GM12878 (cell line): ENCODE data around the gene DAAM2. TPM values are rescaled to one million over a fixed set of nuclear protein-coding genes. Genes with fewer than 3 reads are reported as not detected.

Experiments
- ATAC-seq: fragments of 200-7000 bp; cut with Tn5 transposase; 3 replicates; pipeline ENCODE4 v1.9.1; 2020; ENCODE audit warnings: mild to moderate bottlenecking, moderate library complexity
- BruUV-seq: library from RNA; stranded (reverse); fragments of 400-500 nt; replicated peaks from 2 replicates; lab custom pipeline; 2021; lab: Mats Ljungman, UMichigan
- CTCF ChIA-PET: fragments of 300-600 bp; sonication (Branson Sonifier 250); formaldehyde crosslinking; extraction: SDS; loops from one replicate; lab custom pipeline; 2021; ENCODE audit warnings: inconsistent platforms; lab: Yijun Ruan, JAX
- POLR2A ChIA-PET: fragments of 350-600 bp; formaldehyde crosslinking; extraction: SDS; loops from one replicate; lab custom pipeline; 2021; ENCODE audit warnings: inconsistent platforms; lab: Charles Lee
- RAD21 ChIA-PET: fragments of 300-600 bp; sonication (Branson Sonifier 250); formaldehyde crosslinking; loops from one replicate; lab custom pipeline; 2023; ENCODE audit warnings: antibody characterized with exemption; ENCODE audit not compliant: unreplicated experiment; lab: Charles Lee
- SMC1A ChIA-PET: fragments of 300-600 bp; sonication (Branson Sonifier 250); formaldehyde crosslinking; loops from one replicate; lab custom pipeline; 2023; ENCODE audit not compliant: unreplicated experiment, uncharacterized antibody; lab: Charles Lee
- DNase-seq: peaks from one replicate; pipeline ENCODE4 v3.0.0-alpha.2; 2011; ENCODE audit warnings: low read depth, low spot score
- FAIRE-seq: peaks from 3 replicates; lab custom pipeline; 2011; peaks lifted over from hg19 to GRCh38; lab: Jason Lieb, UNC
- H2AFZ ChIP-seq: 2 replicates; pipeline ENCODE4 v1.6.0; 2011; ENCODE audit warnings: low read depth, low read length, control low read depth; ENCODE audit not compliant: control insufficient read depth
- H3K27ac ChIP-seq: 2 replicates; pipeline ENCODE4 v1.5.1; 2011; ENCODE audit warnings: control low read depth; ENCODE audit not compliant: control insufficient read depth, insufficient read depth
- H3K27me3 ChIP-seq, 2 experiments: replicated peaks in 1 of 2; 2 replicates each; pipeline versions ENCODE4 v1.6.0 to v1.6.1; 2011; ENCODE audit warnings: low read length in 1 of 2; ENCODE audit not compliant: control insufficient read depth in 2 of 2, insufficient read depth in 2 of 2
- H3K36me3 ChIP-seq, 2 experiments: 2 replicates each; pipeline ENCODE4 v1.5.1; 2011; ENCODE audit warnings: low read length in 1 of 2; ENCODE audit not compliant: control insufficient read depth in 2 of 2, insufficient read depth in 2 of 2
- H3K4me1 ChIP-seq: 2 replicates; pipeline ENCODE4 v1.6.1; 2011; ENCODE audit warnings: mild to moderate bottlenecking, low read length, moderate library complexity, mixed read lengths; ENCODE audit not compliant: control insufficient read depth, insufficient read depth
- H3K4me2 ChIP-seq: 2 replicates; pipeline ENCODE4 v1.6.0; 2011; ENCODE audit warnings: control low read depth; ENCODE audit not compliant: control insufficient read depth, insufficient read depth
- H3K4me3 ChIP-seq: fragments of 200-600 bp; sonication (generic); 2 replicates; pipeline ENCODE4 v1.5.1; 2016
- H3K79me2 ChIP-seq: 2 replicates; pipeline ENCODE4 v1.6.0; 2011; ENCODE audit warnings: low read length; ENCODE audit not compliant: control insufficient read depth, insufficient read depth
- H3K9ac ChIP-seq: 2 replicates; pipeline ENCODE4 v1.8.0; 2011; ENCODE audit warnings: low read length, control low read depth, mixed read lengths; ENCODE audit not compliant: control insufficient read depth, insufficient read depth
- H3K9me3 ChIP-seq: replicated peaks from 3 replicates; pipeline ENCODE4 v1.5.1; 2011; ENCODE audit warnings: mild to moderate bottlenecking, low read length; ENCODE audit not compliant: control insufficient read depth, insufficient read depth
- H4K20me1 ChIP-seq: 2 replicates; pipeline ENCODE4 v1.6.0; 2011; ENCODE audit not compliant: control insufficient read depth, insufficient read depth
- GATAD2B ChIP-seq: fragments of 450-650 bp; conservative IDR thresholded peaks from 2 replicates; pipeline ENCODE4 v1.6.1; 2017; ENCODE audit warnings: low read depth, mild to moderate bottlenecking, moderate library complexity
- SUZ12 ChIP-seq: fragments of 200-600 bp; sonication (generic); IDR thresholded peaks from one replicate; pipeline ENCODE4 v1.6.1; 2018; ENCODE audit warnings: antibody characterized with exemption, mild to moderate bottlenecking; ENCODE audit not compliant: unreplicated experiment
- WGBS: methylation state at CpG from one replicate; pipeline ENCODE4 v1.1.6; 2016; ENCODE audit warnings: low lambda C conversion rate; ENCODE audit not compliant: insufficient replicate concordance, insufficient coverage; ENCODE audit errors: missing lambda C conversion rate; 5-methylcytosine and 5-hydroxymethylcytosine counted together
- in situ Hi-C: fragments of 300-500 bp; cut with MboI; formaldehyde crosslinking; loops from 9 replicates; pipeline ENCODE4 v1.14.3; 2018; ENCODE audit warnings: mixed read lengths
- intact Hi-C: fragments of 100-400 bp; cut with micrococcal nuclease; formaldehyde crosslinking; loops from one replicate; pipeline ENCODE4 v1.14.2; 2022; ENCODE audit not compliant: unreplicated experiment
- polyA plus RNA-seq, 11 experiments: library from polyadenylated mRNA; depleted of rRNA in 4 of 11; unstranded in 6 of 11; stranded (reverse) in 5 of 11; fragments of >200 nt; fragmentation: Nextera tagmentation in 4 of 11; fragmentation: Illumina TruSeq in 1 of 11; extraction: Ambion mirVana in 4 of 11; extraction: Trizol in 1 of 11; gene quantifications; 1 replicate in 1 of 11; 2 replicates in 10 of 11; pipeline versions ENCODE4 v1.2.1 to v1.2.3, GENCODE V29; 2011 to 2016; ENCODE audit warnings: inconsistent platforms in 2 of 11, missing spikeins in 2 of 11, low read depth in 1 of 11
- total RNA-seq, 4 experiments: library from RNA; depleted of rRNA in 3 of 4; stranded (reverse); fragments of >200 nt in 3 of 4; fragmentation: Illumina TruSeq in 1 of 4; extraction: Trizol in 1 of 4; gene quantifications; 2 replicates each; pipeline versions ENCODE4 v1.2.1 to v1.2.3, GENCODE V29; 2013 to 2021
- TF ChIP-seq, protein P1 (sequence below): IDR thresholded peaks from 2 replicates; pipeline ENCODE4 v1.6.1; 2012; ENCODE audit warnings: improper control_type of control experiment, low read depth, low read length; ENCODE audit not compliant: insufficient replicate concordance
- TF ChIP-seq, protein P2 (sequence below): fragments of 450-650 bp; conservative IDR thresholded peaks from 2 replicates; pipeline ENCODE4 v1.6.1; 2017; ENCODE audit warnings: mild to moderate bottlenecking, moderate library complexity
- TF ChIP-seq, protein P3 (sequence below): IDR thresholded peaks from 2 replicates; pipeline ENCODE4 v1.6.1; 2012; ENCODE audit warnings: mild to moderate bottlenecking, low read depth, low read length
- TF ChIP-seq, protein P4 (sequence below): fragments of 450-650 bp; IDR thresholded peaks from 2 replicates; pipeline ENCODE4 v1.6.1; 2016; ENCODE audit warnings: mild to moderate bottlenecking

DAAM2 gene
- total and polyA plus RNA-seq, 10 of the 15 experiments (the other 5 are each of a cell fraction or from before 2014, with no cell fraction given) = 0.05 to 0.22 TPM; not detected in 8

DNA sequence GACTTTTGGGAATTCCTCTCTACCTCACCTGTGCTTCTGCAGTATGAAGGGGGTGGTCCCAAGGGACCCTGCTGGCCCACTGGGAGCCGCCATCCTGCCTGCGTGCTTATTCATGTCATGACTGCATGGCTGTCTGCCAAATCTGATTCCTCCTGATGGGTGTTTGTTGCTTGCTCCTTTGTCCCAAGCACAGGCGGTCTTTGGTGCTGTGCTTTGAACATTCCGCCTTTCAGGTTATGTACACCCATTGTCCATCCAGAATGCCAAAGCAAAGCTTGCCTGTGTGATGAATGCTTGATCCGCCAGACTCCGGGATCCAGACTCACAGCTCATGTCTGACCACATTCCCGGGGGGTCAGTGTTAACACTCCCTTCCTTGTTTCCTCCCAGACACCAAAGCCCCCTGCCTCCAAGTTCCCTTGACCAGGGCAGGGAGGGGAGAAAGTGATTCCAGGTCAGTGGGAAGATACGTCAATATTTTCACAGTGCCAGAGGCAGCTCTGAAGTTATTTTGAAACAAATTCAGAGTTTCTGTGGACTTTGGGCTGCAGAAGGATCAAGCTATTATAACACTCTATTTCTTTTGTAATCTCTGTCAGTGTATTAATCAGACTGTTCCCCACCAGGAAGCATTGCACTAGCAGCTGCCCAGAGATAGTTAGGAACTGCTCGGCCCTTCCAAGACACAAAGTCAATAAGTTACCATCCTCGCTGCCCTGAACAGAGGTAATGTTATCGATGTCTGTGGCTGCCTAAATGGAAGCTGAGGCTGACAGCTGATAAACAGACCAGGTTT lies 9.5 kb downstream of the DAAM2 start (continued):
- TF ChIP-seq, protein P1, sequence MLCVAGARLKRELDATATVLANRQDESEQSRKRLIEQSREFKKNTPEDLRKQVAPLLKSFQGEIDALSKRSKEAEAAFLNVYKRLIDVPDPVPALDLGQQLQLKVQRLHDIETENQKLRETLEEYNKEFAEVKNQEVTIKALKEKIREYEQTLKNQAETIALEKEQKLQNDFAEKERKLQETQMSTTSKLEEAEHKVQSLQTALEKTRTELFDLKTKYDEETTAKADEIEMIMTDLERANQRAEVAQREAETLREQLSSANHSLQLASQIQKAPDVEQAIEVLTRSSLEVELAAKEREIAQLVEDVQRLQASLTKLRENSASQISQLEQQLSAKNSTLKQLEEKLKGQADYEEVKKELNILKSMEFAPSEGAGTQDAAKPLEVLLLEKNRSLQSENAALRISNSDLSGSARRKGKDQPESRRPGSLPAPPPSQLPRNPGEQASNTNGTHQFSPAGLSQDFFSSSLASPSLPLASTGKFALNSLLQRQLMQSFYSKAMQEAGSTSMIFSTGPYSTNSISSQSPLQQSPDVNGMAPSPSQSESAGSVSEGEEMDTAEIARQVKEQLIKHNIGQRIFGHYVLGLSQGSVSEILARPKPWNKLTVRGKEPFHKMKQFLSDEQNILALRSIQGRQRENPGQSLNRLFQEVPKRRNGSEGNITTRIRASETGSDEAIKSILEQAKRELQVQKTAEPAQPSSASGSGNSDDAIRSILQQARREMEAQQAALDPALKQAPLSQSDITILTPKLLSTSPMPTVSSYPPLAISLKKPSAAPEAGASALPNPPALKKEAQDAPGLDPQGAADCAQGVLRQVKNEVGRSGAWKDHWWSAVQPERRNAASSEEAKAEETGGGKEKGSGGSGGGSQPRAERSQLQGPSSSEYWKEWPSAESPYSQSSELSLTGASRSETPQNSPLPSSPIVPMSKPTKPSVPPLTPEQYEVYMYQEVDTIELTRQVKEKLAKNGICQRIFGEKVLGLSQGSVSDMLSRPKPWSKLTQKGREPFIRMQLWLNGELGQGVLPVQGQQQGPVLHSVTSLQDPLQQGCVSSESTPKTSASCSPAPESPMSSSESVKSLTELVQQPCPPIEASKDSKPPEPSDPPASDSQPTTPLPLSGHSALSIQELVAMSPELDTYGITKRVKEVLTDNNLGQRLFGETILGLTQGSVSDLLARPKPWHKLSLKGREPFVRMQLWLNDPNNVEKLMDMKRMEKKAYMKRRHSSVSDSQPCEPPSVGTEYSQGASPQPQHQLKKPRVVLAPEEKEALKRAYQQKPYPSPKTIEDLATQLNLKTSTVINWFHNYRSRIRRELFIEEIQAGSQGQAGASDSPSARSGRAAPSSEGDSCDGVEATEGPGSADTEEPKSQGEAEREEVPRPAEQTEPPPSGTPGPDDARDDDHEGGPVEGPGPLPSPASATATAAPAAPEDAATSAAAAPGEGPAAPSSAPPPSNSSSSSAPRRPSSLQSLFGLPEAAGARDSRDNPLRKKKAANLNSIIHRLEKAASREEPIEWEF = no peak

DNA sequence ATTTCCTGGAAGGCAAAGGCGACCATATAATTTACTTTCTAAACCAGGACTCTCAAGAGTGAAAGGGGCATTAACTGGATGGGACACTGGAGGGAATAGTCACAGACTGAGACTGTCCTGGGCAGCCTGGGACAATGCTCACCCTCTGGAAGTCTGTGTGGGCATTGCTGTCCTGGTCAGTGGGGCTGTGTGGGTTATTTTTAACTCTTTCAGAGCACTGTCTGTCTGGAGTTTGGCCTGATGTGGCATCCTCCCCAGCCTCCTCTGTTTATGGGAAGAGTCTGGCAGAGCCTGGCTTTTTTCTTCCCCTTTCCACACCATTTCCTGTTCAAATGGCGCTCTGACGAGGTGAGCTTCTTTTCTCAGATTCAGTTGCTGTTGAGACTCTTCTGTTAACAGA lies 11.7 kb downstream of the DAAM2 start:
- in situ Hi-C loops = no loop called here
- H3K27ac ChIP-seq = no peak overlapping the region
- H3K27me3 ChIP-seq = no peaks in the 10 kb centered on the region; a peak in 1 of 4 replicates
- ATAC-seq (no peak), FAIRE-seq (no peak), DNase-seq (no peak)
- H3K4me2 ChIP-seq = no peak overlapping the region
- H3K9me3 ChIP-seq = no peaks in the 10 kb centered on the region
- SMC1A ChIA-PET = interaction anchor here (1.2 to 1.3 kb wide), 2 partner anchors 57 to 63 kb away, joined by 3 read pairs; no protein-coding TSS in a partner anchor
- no peaks in the 10 kb centered on the region for H3K4me1 ChIP-seq
- H3K9ac ChIP-seq = no peak overlapping the region
- no peak overlapping the region for H3K4me3 ChIP-seq
- no TSS peak for BruUV-seq
- WGBS = 0% methylated on average over 3 of the region's 3 CpGs
- H3K36me3 ChIP-seq = no peaks in the 10 kb centered on the region
- RAD21 ChIA-PET = no interaction called here
- CTCF ChIA-PET = interaction anchor here (0.6 to 1.0 kb wide), 2 partner anchors 18 to 1108 kb away, joined by 3 read pairs; no protein-coding TSS in a partner anchor
- intact Hi-C loops = no loop called here
- H3K79me2 ChIP-seq = no peaks in the 10 kb centered on the region
- no peaks in the 10 kb centered on the region for H4K20me1 ChIP-seq
- POLR2A ChIA-PET = interaction anchor here (0.5 kb wide), 1 partner anchor 497 kb away, joined by 3 read pairs; no protein-coding TSS in a partner anchor
- no peak overlapping the region for H2AFZ ChIP-seq
- TF ChIP-seq, protein P2, sequence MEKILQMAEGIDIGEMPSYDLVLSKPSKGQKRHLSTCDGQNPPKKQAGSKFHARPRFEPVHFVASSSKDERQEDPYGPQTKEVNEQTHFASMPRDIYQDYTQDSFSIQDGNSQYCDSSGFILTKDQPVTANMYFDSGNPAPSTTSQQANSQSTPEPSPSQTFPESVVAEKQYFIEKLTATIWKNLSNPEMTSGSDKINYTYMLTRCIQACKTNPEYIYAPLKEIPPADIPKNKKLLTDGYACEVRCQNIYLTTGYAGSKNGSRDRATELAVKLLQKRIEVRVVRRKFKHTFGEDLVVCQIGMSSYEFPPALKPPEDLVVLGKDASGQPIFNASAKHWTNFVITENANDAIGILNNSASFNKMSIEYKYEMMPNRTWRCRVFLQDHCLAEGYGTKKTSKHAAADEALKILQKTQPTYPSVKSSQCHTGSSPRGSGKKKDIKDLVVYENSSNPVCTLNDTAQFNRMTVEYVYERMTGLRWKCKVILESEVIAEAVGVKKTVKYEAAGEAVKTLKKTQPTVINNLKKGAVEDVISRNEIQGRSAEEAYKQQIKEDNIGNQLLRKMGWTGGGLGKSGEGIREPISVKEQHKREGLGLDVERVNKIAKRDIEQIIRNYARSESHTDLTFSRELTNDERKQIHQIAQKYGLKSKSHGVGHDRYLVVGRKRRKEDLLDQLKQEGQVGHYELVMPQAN = no peak
- TF ChIP-seq GATAD2B = no peak
- TF ChIP-seq, protein P3, sequence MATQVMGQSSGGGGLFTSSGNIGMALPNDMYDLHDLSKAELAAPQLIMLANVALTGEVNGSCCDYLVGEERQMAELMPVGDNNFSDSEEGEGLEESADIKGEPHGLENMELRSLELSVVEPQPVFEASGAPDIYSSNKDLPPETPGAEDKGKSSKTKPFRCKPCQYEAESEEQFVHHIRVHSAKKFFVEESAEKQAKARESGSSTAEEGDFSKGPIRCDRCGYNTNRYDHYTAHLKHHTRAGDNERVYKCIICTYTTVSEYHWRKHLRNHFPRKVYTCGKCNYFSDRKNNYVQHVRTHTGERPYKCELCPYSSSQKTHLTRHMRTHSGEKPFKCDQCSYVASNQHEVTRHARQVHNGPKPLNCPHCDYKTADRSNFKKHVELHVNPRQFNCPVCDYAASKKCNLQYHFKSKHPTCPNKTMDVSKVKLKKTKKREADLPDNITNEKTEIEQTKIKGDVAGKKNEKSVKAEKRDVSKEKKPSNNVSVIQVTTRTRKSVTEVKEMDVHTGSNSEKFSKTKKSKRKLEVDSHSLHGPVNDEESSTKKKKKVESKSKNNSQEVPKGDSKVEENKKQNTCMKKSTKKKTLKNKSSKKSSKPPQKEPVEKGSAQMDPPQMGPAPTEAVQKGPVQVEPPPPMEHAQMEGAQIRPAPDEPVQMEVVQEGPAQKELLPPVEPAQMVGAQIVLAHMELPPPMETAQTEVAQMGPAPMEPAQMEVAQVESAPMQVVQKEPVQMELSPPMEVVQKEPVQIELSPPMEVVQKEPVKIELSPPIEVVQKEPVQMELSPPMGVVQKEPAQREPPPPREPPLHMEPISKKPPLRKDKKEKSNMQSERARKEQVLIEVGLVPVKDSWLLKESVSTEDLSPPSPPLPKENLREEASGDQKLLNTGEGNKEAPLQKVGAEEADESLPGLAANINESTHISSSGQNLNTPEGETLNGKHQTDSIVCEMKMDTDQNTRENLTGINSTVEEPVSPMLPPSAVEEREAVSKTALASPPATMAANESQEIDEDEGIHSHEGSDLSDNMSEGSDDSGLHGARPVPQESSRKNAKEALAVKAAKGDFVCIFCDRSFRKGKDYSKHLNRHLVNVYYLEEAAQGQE = no peak
- TF ChIP-seq, protein P4, sequence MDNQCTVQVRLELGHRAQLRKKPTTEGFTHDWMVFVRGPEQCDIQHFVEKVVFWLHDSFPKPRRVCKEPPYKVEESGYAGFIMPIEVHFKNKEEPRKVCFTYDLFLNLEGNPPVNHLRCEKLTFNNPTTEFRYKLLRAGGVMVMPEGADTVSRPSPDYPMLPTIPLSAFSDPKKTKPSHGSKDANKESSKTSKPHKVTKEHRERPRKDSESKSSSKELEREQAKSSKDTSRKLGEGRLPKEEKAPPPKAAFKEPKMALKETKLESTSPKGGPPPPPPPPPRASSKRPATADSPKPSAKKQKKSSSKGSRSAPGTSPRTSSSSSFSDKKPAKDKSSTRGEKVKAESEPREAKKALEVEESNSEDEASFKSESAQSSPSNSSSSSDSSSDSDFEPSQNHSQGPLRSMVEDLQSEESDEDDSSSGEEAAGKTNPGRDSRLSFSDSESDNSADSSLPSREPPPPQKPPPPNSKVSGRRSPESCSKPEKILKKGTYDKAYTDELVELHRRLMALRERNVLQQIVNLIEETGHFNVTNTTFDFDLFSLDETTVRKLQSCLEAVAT = no peak
- TF ChIP-seq SUZ12 = no peak
